PC-3 (cell line): ENCODE data around the gene ANKS4B.

Source experiments
- CTCF ChIP-seq: fragments of 300-600 bp; sonication (generic); conservative IDR thresholded peaks from 2 replicates; pipeline ENCODE4 v1.5.1; 2017; ENCODE audit warnings: antibody characterized with exemption, low read depth, mild to moderate bottlenecking, low read length
- EZH2 ChIP-seq: fragments of 300-600 bp; sonication (generic); IDR thresholded peaks from one replicate; pipeline ENCODE4 v1.6.1; 2017; ENCODE audit warnings: antibody characterized with exemption, mild to moderate bottlenecking, low read length; ENCODE audit not compliant: unreplicated experiment
- EZH2phosphoT487 ChIP-seq: fragments of 300-600 bp; sonication (generic); IDR thresholded peaks from 2 replicates; pipeline ENCODE4 v1.6.1; 2018; ENCODE audit warnings: mild to moderate bottlenecking, antibody characterized with exemption, low read length, borderline replicate concordance

- no peak for TF ChIP-seq EZH2phosphoT487
- no peak for TF ChIP-seq EZH2
- TF ChIP-seq CTCF, result no peak
Measured at GRCh38 chr16:21226749-21227148, 6.8 kb upstream of the ANKS4B start.
